ENCODE results near the gene CHEK1. TPM values are rescaled to one million over a fixed set of nuclear protein-coding genes. Genes with fewer than 3 reads are reported as not detected.

The CHEK1 gene
- total and polyA plus RNA-seq, 2 of the 4 experiments (the other 2 are of a cell fraction), result 16.0 to 22.6 TPM

GRCh38 chr11:125600663-125601062 lies 24.3 kb upstream of the CHEK1 start:
- Histone ChIP-seq H3K9me1 (ENCODE audit: insufficient read depth, low read length) (peaks cover 3% of the 10 kb centered on the region), H3K36me3 (ENCODE audit: control insufficient read depth, insufficient read depth, low read length) (peaks cover 44% of the 10 kb centered on the region), H4K20me1 (ENCODE audit: insufficient read depth, low read length) (peaks cover 7% of the 10 kb centered on the region; the same call in 1 of the 2 replicates)

More at GRCh38 chr11:125600663-125601062, 24.3 kb upstream of the CHEK1 start:
- H3K23ac ChIP-seq (ENCODE audit: low read depth, low read length), result no peak overlapping the region
- no peaks in the 10 kb centered on the region for H3K27me3 ChIP-seq (ENCODE audit: control insufficient read depth, insufficient read depth, low read length)
- no CpG with 5 or more reads among the region's 2 CpGs for WGBS, 2 experiments (ENCODE audit: extremely low coverage in 2 of 2, insufficient read length in 1 of 2)
- no peaks in the 10 kb centered on the region for H3K9me3 ChIP-seq (ENCODE audit: control insufficient read depth, insufficient read depth, low read length)
- H2AK5ac ChIP-seq (ENCODE audit: low read depth, low read length), result no peak overlapping the region
- H4K91ac ChIP-seq (ENCODE audit: insufficient read depth, low read depth, low read length), result no peak overlapping the region
- no peak overlapping the region for H2BK120ac ChIP-seq (ENCODE audit: low read depth, low read length)
- no peak overlapping the region for H2BK5ac ChIP-seq (ENCODE audit: low read depth, low read length, poor library complexity, severe bottlenecking)
- H2AK9ac ChIP-seq (replicated peaks; ENCODE audit: low read depth, low read length, poor library complexity), result no peak overlapping the region
- no TSS peak for BruUV-seq (replicated peaks)
- no peak for ATAC-seq (ENCODE audit: low read depth)
- TF ChIP-seq CHD1 (IDR thresholded peaks at IDR 0.05; ENCODE audit: low read depth, low read length) (no peak), MAFK (IDR thresholded peaks at IDR 0.05; ENCODE audit: low read depth, low read length) (no peak), FOS (IDR thresholded peaks at IDR 0.05; ENCODE audit: low read depth, low read length) (no peak), NFE2L2 (IDR thresholded peaks at IDR 0.05; ENCODE audit: low read depth, low read length) (no peak), RAD21 (IDR thresholded peaks at IDR 0.05; ENCODE audit: low read length) (no peak), ELK1 (IDR thresholded peaks at IDR 0.05; ENCODE audit: borderline replicate concordance, low read depth, low read length) (no peak)
- no peak overlapping the region for H2AFZ ChIP-seq (replicated peaks; ENCODE audit: low read length, poor library complexity)
- dilution Hi-C loops (cut with HindIII; ENCODE audit: low sequenced_read_pairs, unreplicated experiment), result no loop called here
- in situ Hi-C loops (cut with MboI; ENCODE audit: low sequenced_read_pairs), result no loop called here
- no peak overlapping the region for H3K56ac ChIP-seq (ENCODE audit: extremely low read depth, insufficient read depth, low read length)
- H3K14ac ChIP-seq (replicated peaks; ENCODE audit: low read depth, low read length), result no peak overlapping the region
- intact Hi-C loops (cut with micrococcal nuclease), result no loop called here
- ChIA-PET POLR2A (ENCODE audit: unreplicated experiment) (no interaction called here), CTCF (no interaction called here)
- peaks cover 5% of the 10 kb centered on the region for H3K4me1 ChIP-seq (ENCODE audit: control insufficient read depth, insufficient read depth, low read length)
- no peak overlapping the region for H3K4ac ChIP-seq (ENCODE audit: low read depth, low read length)
- H2BK20ac ChIP-seq (ENCODE audit: low read depth, low read length), result no peak overlapping the region
- H3K4me3 ChIP-seq (ENCODE audit: insufficient read depth, low read depth, low read length), result no peak overlapping the region
- H3K9ac ChIP-seq (ENCODE audit: low read depth, low read length), result no peak overlapping the region
- no peak overlapping the region for H2BK15ac ChIP-seq (ENCODE audit: low read depth, low read length)
- no peak overlapping the region for H4K5ac ChIP-seq (ENCODE audit: low read depth, low read length)
- H4K8ac ChIP-seq (ENCODE audit: low read depth in 2 of 2, low read length in 2 of 2), result no peak overlapping the region
- DNase-seq, result no peak
- H3K79me1 ChIP-seq (ENCODE audit: low read depth in 1 of 2, low read length in 2 of 2), result peaks cover 33 to 51% of the 10 kb centered on the region in 2 experiments
- H3K27ac ChIP-seq (ENCODE audit: insufficient read depth, low read length), result no peak overlapping the region
- no peak overlapping the region for H3K4me2 ChIP-seq (ENCODE audit: low read depth, low read length)
- no peak overlapping the region for H3K18ac ChIP-seq (ENCODE audit: low read depth, low read length)

All from IMR-90 (cell line).